Activated CD8-positive, alpha-beta T cell treated with anti-CD3 and anti-CD28 coated beads for 36 hours (primary cell): ENCODE data around the gene HS3ST2. TPM values are rescaled to one million over a fixed set of nuclear protein-coding genes. Genes with fewer than 3 reads are reported as not detected.

Experiments used
- ATAC-seq: fragments of 200-7000 bp; cut with Tn5 transposase; one replicate; pipeline ENCODE4 v1.10.0; 2021; ENCODE audit warnings: mild to moderate bottlenecking, moderate library complexity
- CTCF ChIA-PET: fragments of 350-600 bp; sonication (Branson Sonifier 250); formaldehyde crosslinking; loops from one replicate; lab custom pipeline; 2021; ENCODE audit warnings: antibody characterized with exemption; lab: Charles Lee
- POLR2A ChIA-PET: fragments of 350-600 bp; sonication (Branson Sonifier 250); formaldehyde crosslinking; loops from one replicate; lab custom pipeline; 2021; ENCODE audit warnings: antibody characterized with exemption; lab: Charles Lee
- DNase-seq: peaks from one replicate; pipeline ENCODE4 v3.0.0-alpha.2; 2020
- H3K27ac Mint-ChIP-seq: one replicate; pipeline ENCODE4 v1.8.0; 2021; ENCODE audit warnings: mild to moderate bottlenecking, mixed read lengths
- H3K27me3 Mint-ChIP-seq: one replicate; pipeline ENCODE4 v1.8.0; 2021; ENCODE audit warnings: mixed read lengths
- H3K36me3 Mint-ChIP-seq: one replicate; pipeline ENCODE4 v1.8.0; 2021; ENCODE audit warnings: low read depth, mixed read lengths
- H3K4me1 Mint-ChIP-seq: one replicate; pipeline ENCODE4 v1.8.0; 2021; ENCODE audit warnings: low read depth, mixed read lengths
- H3K4me3 Mint-ChIP-seq: one replicate; pipeline ENCODE4 v1.8.0; 2021; ENCODE audit warnings: mild to moderate bottlenecking, moderate library complexity, mixed read lengths
- H3K9me3 Mint-ChIP-seq: one replicate; pipeline ENCODE4 v1.8.0; 2021; ENCODE audit warnings: mixed read lengths
- intact Hi-C: fragments of 100-400 bp; cut with micrococcal nuclease; formaldehyde crosslinking; loops from one replicate; pipeline ENCODE4 v1.10.0; 2022
- total RNA-seq, 2 experiments: library from RNA; stranded (reverse); gene quantifications; one replicate each; pipeline ENCODE4 v1.2.3, GENCODE V29; 2021
- TF ChIP-seq, protein P1 (sequence below): fragments of 200-600 bp; IDR thresholded peaks from one replicate; pipeline ENCODE4 v1.8.0; 2022; ENCODE audit warnings: antibody characterized with exemption, mild to moderate bottlenecking

The HS3ST2 gene
- total RNA-seq, 2 experiments from 2014 or later: not detected

DNA sequence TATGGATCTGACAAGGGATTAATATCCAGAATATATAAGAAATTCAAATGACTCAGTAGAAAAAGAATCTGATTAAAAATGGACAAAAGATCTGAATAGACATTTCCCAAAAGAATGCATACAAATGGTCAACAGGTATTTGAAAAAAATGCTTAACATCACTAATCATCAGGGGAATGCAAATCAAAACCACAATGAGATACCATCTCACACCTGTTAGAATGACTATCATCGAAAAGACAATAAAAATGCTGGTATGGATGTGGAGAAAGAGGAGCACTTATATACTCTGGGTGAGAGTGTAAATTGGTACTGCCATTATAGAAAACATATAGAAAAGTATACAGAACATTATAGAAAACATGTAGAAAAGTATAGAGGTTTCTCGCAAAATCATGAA is 16.4 kb upstream of the HS3ST2 start:
- POLR2A ChIA-PET: no interaction called here
- H3K27ac Mint-ChIP-seq: no peak overlapping the region
- CTCF ChIA-PET: no interaction called here
- DNase-seq (no peak), ATAC-seq (no peak)
- H3K4me3 Mint-ChIP-seq: no peak overlapping the region
- TF ChIP-seq, protein P1, sequence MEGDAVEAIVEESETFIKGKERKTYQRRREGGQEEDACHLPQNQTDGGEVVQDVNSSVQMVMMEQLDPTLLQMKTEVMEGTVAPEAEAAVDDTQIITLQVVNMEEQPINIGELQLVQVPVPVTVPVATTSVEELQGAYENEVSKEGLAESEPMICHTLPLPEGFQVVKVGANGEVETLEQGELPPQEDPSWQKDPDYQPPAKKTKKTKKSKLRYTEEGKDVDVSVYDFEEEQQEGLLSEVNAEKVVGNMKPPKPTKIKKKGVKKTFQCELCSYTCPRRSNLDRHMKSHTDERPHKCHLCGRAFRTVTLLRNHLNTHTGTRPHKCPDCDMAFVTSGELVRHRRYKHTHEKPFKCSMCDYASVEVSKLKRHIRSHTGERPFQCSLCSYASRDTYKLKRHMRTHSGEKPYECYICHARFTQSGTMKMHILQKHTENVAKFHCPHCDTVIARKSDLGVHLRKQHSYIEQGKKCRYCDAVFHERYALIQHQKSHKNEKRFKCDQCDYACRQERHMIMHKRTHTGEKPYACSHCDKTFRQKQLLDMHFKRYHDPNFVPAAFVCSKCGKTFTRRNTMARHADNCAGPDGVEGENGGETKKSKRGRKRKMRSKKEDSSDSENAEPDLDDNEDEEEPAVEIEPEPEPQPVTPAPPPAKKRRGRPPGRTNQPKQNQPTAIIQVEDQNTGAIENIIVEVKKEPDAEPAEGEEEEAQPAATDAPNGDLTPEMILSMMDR: no peak
- intact Hi-C loops: no loop called here
- H3K36me3 Mint-ChIP-seq: no peaks in the 10 kb centered on the region
- H3K9me3 Mint-ChIP-seq: peaks cover 3% of the 10 kb centered on the region
- H3K4me1 Mint-ChIP-seq: no peaks in the 10 kb centered on the region
- peaks cover 8% of the 10 kb centered on the region for H3K27me3 Mint-ChIP-seq

DNA sequence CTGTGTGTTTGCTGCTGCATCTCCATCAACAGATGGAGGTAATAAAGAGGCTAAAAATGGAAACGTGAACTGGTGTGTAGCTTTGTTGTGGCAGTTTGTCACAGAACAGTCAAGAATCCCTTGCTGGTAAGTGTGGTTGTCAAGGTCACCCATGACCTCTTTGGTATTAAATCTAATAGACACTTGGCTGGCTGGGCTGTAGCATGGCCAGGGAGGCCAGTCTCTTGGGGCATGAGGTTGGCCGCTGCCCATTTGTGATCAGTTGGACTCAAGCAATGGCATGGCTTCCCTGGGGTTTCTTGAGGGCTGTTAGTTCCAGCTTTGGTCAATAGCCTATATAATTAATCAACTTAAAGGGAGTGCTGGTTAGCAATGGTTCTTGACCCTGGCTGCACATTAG is 14.8 kb upstream of the HS3ST2 start:
- CTCF ChIA-PET: no interaction called here
- no peak for ATAC-seq
- no peak for DNase-seq
- TF ChIP-seq, protein P1: no peak
- no peak overlapping the region for H3K27ac Mint-ChIP-seq
- H3K4me1 Mint-ChIP-seq: no peaks in the 10 kb centered on the region
- POLR2A ChIA-PET: no interaction called here
- H3K9me3 Mint-ChIP-seq: no peaks in the 10 kb centered on the region
- H3K36me3 Mint-ChIP-seq: no peaks in the 10 kb centered on the region
- H3K27me3 Mint-ChIP-seq: peaks cover 13% of the 10 kb centered on the region
- H3K4me3 Mint-ChIP-seq: no peak overlapping the region
- intact Hi-C loops: no loop called here

DNA sequence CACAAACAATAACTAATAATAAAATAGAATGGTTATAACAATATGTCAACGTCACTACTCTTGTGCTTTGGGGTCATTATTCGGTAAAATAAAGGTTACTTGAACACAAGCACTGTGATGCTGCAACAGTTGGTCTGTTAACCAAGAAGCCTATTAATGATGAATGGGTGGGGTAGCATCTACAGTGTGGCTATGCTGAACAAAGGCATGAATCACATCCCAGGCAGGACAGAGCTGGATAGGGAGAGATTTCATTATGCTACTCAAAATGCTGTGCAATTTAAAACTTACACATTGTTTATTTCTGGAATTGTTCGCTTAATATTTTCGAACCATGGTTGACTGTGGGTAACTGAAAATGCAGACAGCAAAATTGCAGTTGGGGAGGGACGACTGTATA is 9.1 kb upstream of the HS3ST2 start:
- DNase-seq (no peak), ATAC-seq (no peak)
- ChIA-PET CTCF (no interaction called here), POLR2A (no interaction called here)
- Mint-ChIP-seq H3K27me3 (peaks cover 9% of the 10 kb centered on the region), H3K4me3 (no peak overlapping the region), H3K36me3 (no peaks in the 10 kb centered on the region), H3K4me1 (no peaks in the 10 kb centered on the region), H3K27ac (no peak overlapping the region), H3K9me3 (no peaks in the 10 kb centered on the region)
- TF ChIP-seq, protein P1: no peak
- intact Hi-C loops: no loop called here

DNA sequence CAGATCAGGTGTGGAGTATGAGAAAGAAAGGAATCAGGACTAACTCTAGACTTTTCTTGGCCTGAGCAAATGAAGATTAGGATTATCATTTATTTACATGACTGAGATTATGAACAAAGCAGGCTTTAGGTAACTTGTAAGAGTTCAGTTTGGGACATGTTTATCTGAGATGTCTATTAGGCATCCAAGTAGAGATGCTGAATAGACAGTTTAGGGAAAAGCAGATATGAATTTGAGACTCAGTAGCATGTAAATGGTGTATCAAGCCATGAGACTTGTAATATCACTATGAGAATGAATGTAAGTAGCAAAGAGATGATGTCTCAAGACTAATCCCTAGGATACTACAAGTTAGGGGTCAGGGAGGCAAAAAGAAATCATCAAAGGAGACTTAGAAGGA is 8.6 kb upstream of the HS3ST2 start:
- Mint-ChIP-seq H3K9me3 (no peaks in the 10 kb centered on the region), H3K4me1 (no peaks in the 10 kb centered on the region), H3K27me3 (peaks cover 9% of the 10 kb centered on the region), H3K27ac (no peak overlapping the region), H3K36me3 (no peaks in the 10 kb centered on the region), H3K4me3 (no peak overlapping the region)
- intact Hi-C loops: no loop called here
- TF ChIP-seq, protein P1: no peak
- CTCF ChIA-PET: no interaction called here
- no peak for DNase-seq
- no peak for ATAC-seq
- POLR2A ChIA-PET: no interaction called here

DNA sequence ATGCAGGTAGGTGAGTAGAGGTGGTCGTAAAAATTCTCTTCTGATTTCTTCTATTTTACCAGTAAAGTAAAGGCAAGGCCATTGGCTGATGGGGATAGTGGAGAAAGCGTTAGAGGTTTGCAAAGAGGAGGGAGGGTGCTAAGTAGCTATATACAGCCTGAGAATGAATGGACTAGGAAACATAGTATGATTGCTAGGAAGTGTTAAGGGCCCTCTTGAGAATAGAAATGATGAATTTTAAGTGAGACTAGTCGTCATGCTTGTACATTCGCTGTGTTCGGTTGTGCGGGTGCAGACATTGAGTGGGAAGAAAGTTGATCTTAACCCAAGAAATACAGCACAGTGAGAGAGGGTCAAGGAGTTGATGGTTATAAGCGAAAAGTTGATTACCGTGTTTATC is 7.2 kb upstream of the HS3ST2 start:
- CTCF ChIA-PET: no interaction called here
- intact Hi-C loops: no loop called here
- H3K4me1 Mint-ChIP-seq: no peaks in the 10 kb centered on the region

More for the DNA sequence above, 7.2 kb upstream of the HS3ST2 start:
- POLR2A ChIA-PET: no interaction called here
- peaks cover 9% of the 10 kb centered on the region for H3K27me3 Mint-ChIP-seq
- ATAC-seq (no peak), DNase-seq (no peak)
- no peak overlapping the region for H3K4me3 Mint-ChIP-seq
- no peak overlapping the region for H3K27ac Mint-ChIP-seq
- TF ChIP-seq, protein P1: no peak
- no peaks in the 10 kb centered on the region for H3K9me3 Mint-ChIP-seq
- no peaks in the 10 kb centered on the region for H3K36me3 Mint-ChIP-seq
